Measurements from ENCODE around the gene TMPRSS9.

Gene TMPRSS9
- long read RNA-seq, donor 1, result 0 reads
- long read RNA-seq, donor 2, result 0 reads
- long read RNA-seq, donor 3, partial matches to known transcripts, result 100 of 100 reads
- long read RNA-seq, donor 3, other reads (novel, unspliced or antisense), result 0 of 100 reads
- long read RNA-seq, donor 4, result 0 reads
- long read RNA-seq, donor 5, result 0 reads
- long read RNA-seq, donor 6, result 0 reads
- long read RNA-seq, donor 7, result 0 reads
- long read RNA-seq, donor 8, partial matches to known transcripts, result 0 of 194 reads
- long read RNA-seq, donor 8, other reads (novel, unspliced or antisense), result 194 of 194 reads

DNA sequence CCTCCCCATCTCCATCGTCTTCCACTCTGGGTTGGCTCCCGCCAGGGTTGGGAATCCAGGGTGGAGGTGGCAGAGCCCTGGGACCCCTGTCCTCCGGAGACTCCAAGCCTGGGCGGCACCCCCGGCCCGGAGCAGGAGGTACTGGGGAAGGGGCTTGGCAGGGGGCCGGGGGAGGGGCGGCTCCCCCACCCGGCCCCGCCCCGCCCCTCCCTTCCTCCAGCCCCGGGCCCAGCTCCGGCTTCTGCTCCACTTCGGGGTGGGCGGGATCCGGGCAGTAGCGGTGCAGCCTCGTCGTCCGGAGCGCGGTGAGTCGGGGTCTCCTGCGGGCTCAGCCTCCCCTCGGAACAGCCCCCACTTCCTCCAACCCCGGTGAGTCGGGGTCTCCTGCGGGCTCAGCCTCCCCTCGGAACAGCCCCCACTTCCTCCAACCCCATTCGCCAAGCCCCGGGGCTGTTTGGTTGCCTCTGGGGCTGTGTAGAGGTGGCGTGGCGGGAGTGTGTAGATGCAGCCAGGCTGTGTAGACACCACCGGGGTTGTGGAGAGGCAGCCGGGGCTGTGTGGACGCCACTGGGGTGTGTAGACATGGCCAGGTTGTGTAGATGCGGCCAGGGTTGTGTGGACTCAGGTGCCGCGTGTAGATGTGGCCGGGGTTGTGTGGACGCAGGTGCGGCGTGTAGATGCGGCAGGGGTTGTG lies at the start of gene TMPRSS9:
Gene TMPRSS9 (plus strand): TSS at position 274 of the 694 bp plus-strand sequence. CDS start 29,521 bp downstream, outside the sequence.
- no peak for DNase-seq

GRCh38 chr19:2311093-2311492 lies 49.0 kb upstream of the TMPRSS9 start:
- DNase-seq, result no peak

DNA sequence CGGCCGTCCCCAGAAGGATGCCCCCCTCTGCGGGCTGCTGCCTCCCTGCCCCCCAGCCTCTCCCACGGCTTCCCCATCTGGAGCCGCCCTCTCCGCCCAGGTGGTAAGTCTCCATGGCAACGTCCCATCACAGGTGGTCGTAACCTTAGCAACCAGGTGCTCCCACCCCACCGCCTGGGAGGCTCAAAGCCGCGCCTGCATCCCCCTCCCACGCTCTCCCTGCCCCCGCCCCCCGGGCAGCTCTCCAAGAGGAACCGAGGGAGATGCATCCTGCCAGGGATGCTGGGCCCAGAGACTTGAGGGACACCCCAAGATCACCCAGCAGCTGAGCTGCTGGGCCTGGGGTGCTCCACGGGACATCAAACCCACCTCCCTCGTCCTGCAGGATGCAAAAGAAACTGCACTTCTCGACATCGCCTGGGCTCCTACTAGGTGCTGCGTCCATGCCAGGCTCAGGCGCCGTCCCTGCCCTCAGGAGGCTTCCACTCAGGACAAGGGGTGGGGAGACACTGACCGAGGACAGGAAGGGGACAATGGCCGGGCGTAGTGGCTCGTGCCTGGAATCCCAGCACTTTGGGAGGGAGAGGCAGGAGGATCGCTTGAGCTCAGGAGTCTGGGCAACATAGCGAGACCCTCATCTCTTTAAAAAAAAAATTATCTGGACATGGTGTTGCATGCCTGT lies 47.1 kb upstream of the TMPRSS9 start:
- no peak for DNase-seq

GRCh38 chr19:2315121-2315817 lies 44.8 kb upstream of the TMPRSS9 start:
- no peak for DNase-seq

GRCh38 chr19:2315818-2316353 lies 44.2 kb upstream of the TMPRSS9 start:
- DNase-seq, result peak; percentile 68

- DNase-seq, result no peak
Measured at GRCh38 chr19:2317300-2317699, 42.8 kb upstream of the TMPRSS9 start.

- no peak for DNase-seq
Measured at GRCh38 chr19:2317756-2318155, 42.3 kb upstream of the TMPRSS9 start.

DNA sequence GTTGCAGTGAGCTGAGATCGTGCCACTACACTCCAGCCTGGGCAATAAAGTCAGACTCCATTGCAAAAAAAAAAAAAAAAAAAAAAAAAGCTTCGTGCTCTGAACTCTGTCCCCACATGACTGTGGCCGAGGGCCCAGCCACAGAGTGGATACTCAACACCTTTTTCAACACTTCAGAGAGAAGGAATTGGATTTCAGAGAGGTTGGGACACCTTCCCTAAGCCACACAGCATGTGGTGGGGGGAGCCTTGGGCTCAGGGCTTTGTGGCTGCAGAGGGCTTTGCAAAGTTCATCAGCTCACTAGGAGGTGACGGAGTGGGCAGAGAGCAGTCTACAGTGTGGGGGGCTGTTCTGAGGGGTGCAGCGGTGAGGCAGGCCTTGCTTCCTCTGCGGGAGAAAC lies 41.1 kb upstream of the TMPRSS9 start:
- no peak for DNase-seq

DNA sequence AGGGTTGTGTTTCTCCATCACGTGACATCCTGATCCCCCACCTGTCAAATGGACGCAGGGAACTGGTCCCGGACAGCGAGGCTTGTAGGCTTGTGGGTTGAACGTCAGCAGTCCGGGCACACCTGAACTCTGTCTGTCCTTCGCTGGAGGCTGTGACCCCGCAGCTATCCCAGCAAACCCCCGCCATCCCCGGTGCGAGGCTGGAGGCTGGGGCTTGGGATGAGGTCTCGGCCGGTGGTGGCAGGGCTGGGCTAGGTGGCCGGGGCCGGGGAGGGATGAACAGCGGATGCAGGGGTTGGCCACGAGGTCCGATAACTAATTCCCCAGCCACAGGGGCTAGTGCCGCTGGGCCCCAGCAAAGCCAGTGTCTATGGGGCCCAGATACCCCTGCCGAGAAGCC lies 40.5 kb upstream of the TMPRSS9 start:
- no peak for DNase-seq

GRCh38 chr19:2320049-2320448 lies 40.0 kb upstream of the TMPRSS9 start:
- DNase-seq, result no peak

DNA sequence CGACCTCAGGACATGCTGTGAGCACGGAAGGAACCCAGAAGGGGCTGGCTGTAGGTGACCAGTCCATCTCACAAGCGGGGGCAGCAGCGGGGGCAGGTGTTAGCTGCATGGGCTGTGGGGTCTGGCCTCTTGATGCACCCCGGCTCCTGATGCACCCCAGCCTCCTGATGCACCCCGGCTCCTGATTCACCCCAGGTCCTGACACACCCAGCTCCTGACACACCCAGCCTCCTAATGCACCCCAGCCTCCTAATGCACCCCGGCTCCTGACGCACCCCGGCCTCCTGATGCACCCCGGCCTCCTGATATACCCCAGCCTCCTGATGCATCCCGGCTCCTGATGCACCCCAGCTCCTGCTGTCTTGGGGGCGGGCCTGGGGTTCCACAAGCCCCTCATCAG lies 39.1 kb upstream of the TMPRSS9 start:
- no peak for DNase-seq

DNA sequence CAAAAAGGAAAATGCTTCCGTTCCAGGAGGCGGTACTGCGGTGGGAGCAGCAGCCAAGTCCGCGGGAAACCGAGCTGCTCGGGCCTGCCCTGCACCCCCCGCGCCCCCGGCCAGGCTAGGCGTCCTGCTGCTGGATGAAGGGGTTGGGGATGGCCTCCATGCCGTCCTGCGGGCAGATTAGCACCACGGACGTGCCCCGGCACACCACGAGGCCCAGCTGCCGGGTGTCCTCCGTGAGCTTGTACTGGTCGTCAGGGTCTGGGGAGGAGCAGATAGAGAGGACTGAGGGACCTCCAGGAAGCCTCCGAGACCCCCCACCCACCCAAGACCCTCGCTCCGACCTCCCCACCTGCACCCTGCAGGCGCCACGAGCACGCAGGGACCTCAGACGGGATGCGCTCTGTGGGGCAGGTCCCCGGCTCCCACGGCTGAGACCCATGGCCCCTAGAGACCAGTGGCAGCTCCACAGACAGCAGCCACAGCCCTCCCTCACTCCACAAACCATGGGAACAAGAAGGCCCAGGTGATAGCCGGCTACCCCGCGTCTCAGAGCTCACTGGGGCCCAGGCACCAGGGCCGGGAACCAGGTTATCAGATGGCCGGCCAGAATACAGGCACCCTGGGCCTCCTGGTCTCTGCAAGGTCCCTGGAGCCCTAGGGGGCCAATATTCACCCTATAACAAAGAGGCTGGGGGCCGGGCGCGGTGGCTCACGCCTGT lies 38.3 kb upstream of the TMPRSS9 start:
- DNase-seq, result no peak

- no peak for DNase-seq
Measured at GRCh38 chr19:2323707-2324106, 36.4 kb upstream of the TMPRSS9 start.

DNA sequence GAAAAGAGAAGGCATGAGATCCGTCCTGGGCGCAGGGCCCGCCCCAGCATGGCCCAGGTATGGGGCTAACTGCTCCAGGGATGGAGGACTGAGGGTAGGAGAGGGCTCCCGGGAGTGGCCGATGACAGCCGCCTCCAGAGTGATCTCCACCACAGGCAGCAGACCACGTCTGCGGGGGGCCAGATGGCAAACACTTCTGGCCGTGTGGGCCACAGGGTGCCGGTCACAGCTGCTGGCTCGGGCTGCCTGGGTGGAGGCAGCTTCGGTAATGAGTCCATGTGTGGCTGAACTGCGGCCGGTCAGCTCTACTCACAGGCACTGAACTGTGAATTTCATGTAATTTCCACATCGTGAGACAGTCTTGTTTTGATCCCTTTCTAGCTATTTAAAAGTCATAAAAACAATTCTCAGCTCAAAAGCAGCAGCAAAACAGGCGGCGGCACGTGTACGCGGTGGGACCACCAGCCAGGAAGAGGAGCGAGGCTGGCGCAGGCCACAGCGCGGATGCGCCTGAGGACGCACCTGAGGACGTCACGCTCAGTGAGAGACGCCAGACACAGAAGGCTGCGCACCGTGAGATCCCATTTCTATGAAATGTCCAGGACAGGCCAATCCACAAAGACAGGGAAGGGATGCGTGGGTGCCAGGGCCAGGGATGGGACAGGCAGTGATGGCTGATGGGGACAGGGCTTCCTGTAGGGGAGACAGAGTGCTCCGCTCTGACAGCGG lies 35.7 kb upstream of the TMPRSS9 start:
- DNase-seq, result no peak

GRCh38 chr19:2325281-2326046 lies 34.6 kb upstream of the TMPRSS9 start:
- DNase-seq, result no peak

- DNase-seq, result no peak
Measured at GRCh38 chr19:2326699-2327360, 33.2 kb upstream of the TMPRSS9 start.

GRCh38 chr19:2327773-2328400 lies 32.2 kb upstream of the TMPRSS9 start:
- no peak for DNase-seq

GRCh38 chr19:2328401-2329148 lies 31.5 kb upstream of the TMPRSS9 start, which contains the start of the genes LSM7 and SPPL2B:
Gene LSM7, minus strand, starts transcription at chr19:2328586. Its CDS starts 20 bp downstream, at chr19:2328566.
Gene SPPL2B, plus strand, starts transcription at chr19:2328684. Its CDS starts 26 bp downstream, at chr19:2328710.
- DNase-seq, result peak; percentile 89

Measured in right kidney (tissue), 9 donors.